Measurements from ENCODE around the gene ZNF302.

GRCh38 chr19:34731019-34731829 is 53.7 kb downstream of the ZNF302 start:
- TF ChIP-seq CTCF (IDR thresholded peaks at IDR 0.05), result no peak
- TF ChIP-seq EZH2 (IDR thresholded peaks at IDR 0.05), result no peak
- TF ChIP-seq EZH2phosphoT487 (IDR thresholded peaks at IDR 0.05), result no peak
